T-helper 1 cell treated with Interleukin-12 subunit alpha and Interleukin-12 subunit beta and Interleukin-4 antibody, amounts not matched to agents 30 ng/mL and 1 ng/mL, for 36 hours (primary cell): ENCODE measurements around the gene RPS6KL1. TPM values are rescaled to one million over a fixed set of nuclear protein-coding genes. Genes with fewer than 3 reads are reported as not detected.

ENCODE experiments used
- intact Hi-C: fragments of 100-400 bp; cut with micrococcal nuclease; formaldehyde crosslinking; loops from one replicate; pipeline ENCODE4 v1.15.1; 2024
- total RNA-seq: library from RNA; stranded (reverse); gene quantifications from 2 replicates; pipeline ENCODE4 v1.2.3, GENCODE V29; 2022

RPS6KL1 gene
- total RNA-seq, 1 donor from 2014 or later: 5.9 TPM

DNA sequence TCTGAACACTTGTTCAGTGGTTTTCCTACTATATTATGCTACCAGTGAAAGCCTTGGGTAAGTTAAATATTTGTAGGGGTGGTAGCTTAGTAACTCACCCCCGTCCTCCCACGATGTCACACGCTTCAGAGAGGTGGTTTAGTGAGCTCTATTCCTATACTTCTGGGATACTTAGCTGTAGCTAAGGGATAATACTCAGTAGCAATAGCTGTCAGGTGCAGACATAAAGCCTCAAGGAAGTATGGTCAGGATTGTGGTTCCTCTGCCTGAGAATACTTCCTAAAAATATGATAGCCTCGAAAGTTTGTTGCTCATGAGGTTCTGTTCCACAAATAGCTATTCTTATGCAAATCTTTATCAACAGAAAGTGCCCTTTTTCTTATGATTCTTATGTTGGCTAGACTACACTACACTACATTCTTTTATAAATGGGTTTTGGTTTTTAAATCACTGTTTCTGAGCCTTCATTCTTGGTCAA lies 29.4 kb downstream of the RPS6KL1 start:
- intact Hi-C loops: no loop called here

GRCh38 chr14:74892745-74893144 lies 30.3 kb downstream of the RPS6KL1 start:
- intact Hi-C loops: no loop called here

DNA sequence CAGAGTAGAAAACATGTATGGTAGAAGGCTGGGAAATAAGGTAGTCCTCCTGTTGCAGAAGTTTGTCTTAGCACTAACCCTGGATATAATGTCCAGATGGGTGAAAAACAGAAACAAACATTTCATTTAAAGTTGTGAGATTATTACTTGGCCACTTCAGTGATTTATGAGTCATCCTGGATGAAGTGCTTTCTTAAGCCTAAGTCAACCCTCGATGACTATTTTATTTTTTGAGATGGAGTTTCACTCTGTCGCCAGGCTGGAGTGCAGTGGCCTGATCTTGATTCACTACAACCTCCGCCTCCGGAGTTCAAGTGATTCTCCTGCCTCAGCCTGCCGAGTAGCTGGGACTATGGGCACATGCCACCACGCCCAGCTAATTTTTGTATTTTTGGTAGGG lies 31.2 kb downstream of the RPS6KL1 start:
- intact Hi-C loops: no loop called here

- intact Hi-C loops: no loop called here
Measured at GRCh38 chr14:74890262-74890661, 32.8 kb downstream of the RPS6KL1 start.

DNA sequence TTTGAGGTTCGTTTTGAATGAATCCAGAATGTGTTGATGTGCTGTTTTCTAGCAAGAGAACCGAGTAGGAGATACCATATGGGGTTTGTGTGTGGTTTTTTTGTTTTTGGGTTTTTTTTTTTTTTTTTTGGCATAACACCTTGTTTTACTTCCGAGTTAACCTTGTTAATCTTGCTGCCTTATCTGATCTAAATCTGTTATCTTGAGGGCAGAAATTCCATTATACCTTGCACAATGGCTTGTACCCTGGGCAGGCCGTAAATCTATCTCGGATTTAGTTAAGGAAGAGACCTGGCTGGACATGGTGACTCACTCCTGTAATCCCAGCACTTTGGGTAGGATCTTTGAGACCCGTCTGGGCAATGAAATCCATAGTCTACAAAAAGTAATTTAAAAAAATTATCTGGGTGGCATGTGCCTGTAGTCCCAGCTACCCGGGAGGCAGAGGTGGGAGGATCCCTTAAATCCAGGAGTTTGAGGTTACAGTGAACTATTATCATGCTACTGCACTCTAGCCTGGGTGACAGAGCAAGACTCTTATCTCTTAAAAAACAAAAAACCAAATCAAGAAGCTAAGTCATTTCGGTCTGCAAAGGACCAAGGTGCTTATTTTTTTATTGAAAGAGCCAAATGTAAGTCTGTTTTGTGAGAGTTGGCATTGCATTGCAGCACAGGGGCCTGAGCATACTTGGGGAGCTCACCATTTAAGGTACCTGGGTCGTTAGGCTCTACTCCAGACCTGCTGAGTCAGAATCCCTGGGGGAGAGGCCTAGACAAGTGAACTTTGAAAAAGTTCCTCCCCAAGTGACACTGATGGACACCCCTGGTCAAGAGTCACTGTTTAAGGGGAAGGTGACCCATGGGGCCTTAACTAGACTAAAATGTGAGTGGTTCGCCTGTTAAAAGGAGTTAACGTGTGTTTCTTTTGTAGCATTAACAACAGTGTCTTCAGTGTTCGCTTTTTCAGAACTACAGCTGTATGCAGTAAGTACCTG lies 34.6 kb downstream of the RPS6KL1 start:
- intact Hi-C loops: no loop called here

GRCh38 chr14:74886001-74886400 lies 37.1 kb downstream of the RPS6KL1 start:
- intact Hi-C loops: no loop called here

DNA sequence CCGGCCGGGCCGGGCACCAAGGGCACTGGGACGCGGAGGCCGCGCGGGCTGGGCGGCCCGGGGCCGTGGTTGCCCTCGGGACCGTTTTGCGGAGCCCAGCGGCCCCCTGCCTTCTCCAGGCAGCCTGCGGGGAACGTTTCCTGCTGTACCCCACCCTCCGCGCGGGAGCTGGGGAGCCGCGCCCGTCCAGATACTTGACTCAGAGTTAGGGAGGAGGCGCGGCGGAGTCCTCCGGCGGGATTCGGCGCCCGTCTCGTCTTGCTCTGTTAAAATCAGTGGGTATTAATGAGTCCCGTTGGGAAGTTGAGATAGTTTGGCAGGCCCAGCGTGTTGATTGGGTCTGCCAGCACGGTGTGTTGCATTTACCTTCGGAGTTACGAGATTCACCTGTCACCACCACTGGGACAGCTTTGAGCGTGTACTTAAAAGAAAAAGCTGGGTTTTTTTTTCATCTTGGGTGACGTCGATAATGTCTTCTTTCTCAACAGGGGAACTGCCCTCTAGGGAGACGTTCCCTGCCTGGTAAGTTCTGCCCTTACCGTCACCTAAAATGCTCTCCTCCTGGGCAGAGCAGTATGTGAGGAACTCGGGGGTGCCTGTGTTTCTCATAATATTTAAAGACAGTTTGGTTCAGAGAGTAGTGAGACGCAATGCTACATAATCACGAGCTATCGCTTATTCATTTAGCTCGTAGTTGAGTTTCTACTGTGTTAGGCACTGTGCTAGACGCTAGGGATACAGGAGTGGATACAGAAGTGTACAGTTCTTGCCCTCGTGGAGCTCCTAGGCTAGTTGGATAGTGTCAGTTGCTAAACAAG lies 40.7 kb downstream of the RPS6KL1 start:
- intact Hi-C loops: loop anchor here (1.0 to 5.0 kb wide), 7 partner anchors 21 to 865 kb away; partner anchors contain the start of genes ABCD4, ACYP1, BBOF1 and EIF2B2

GRCh38 chr14:74881431-74882102 lies 41.5 kb downstream of the RPS6KL1 start, which contains the start of gene DLST:
Gene DLST (plus strand): TSS chr14:74881916. CDS start chr14:74881954, 38 bp downstream.
- intact Hi-C loops: loop anchor here (1.0 to 5.0 kb wide), 14 partner anchors 14 to 864 kb away; partner anchors contain the start of genes ABCD4, ACYP1, AREL1 and BBOF1

DNA sequence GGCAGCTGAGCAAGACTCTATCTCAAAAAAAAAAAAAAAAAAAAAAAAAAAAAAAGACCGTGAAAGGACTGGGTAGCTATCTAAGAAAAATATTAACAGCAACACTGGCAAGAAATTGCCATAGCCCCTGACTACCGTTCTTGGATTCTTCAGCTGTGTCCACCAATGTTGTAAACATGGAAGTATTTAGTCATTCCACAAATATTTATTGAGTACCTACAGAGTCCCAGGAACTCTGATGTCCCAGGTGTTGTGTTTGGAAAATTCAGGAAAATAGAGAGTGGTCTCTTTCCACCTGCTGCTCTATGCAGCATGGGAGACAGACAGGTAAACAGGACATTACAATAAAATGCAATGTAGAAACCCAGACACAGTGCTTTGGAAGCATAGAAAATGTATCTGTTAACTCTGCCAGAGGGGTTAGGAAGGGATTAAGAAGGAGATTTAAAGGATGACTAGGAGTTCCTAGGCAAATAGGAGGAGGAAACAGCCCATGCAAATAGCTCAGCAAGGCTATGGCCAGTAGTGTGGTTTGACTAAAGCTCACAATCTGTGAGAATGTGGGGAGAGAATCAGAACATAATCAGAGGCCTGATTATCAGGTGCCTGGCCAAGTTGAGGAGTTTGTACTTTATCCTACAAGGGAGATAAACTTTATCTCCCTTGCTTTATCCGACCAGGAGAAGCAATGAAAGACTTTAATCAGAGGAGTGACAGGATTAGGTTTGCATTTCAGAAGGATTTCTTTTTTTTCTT lies 43.5 kb downstream of the RPS6KL1 start:
- intact Hi-C loops: loop anchor here (2.0 to 5.0 kb wide), 4 partner anchors 183 to 862 kb away; partner anchors contain the start of genes ACYP1, BBOF1, ENTPD5 and ERG28

GRCh38 chr14:74875941-74876913 lies 46.8 kb downstream of the RPS6KL1 start, which contains the start of gene PROX2:
Gene PROX2 (minus strand): TSS chr14:74876145. CDS start chr14:74863834, 12,311 bp downstream.
- intact Hi-C loops: no loop called here

- intact Hi-C loops: no loop called here
Measured at GRCh38 chr14:74875204-74875603, 47.9 kb downstream of the RPS6KL1 start.

- intact Hi-C loops: no loop called here
Measured at GRCh38 chr14:74871819-74872218, 51.2 kb downstream of the RPS6KL1 start.

- intact Hi-C loops: no loop called here
Measured at GRCh38 chr14:74868739-74869138, 54.3 kb downstream of the RPS6KL1 start.

DNA sequence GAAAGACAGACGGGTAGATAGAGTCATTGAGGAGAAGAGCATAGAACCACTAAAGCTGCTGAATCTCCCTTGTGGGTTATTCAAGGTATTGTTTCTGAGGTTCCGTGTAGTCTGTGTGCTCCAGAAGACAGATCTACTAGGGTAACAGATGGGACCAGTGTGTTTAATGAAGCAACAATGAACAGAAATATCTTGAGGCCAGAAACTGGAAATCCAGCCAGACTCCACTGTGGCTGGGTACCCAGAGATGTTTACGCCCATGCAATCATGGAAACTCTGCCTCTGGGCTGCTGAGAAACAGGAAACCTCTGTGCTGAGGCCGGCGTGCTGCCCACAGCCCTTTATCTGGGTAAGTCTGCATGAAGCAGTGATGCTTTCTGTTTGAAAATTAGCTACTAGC lies 55.4 kb downstream of the RPS6KL1 start:
- intact Hi-C loops: loop anchor here (1.0 kb wide), 2 partner anchors 14 to 26 kb away; partner anchors contain the start of gene DLST

GRCh38 chr14:74866708-74867389 lies 56.2 kb downstream of the RPS6KL1 start:
- intact Hi-C loops: loop anchor here (1.0 kb wide), 2 partner anchors 14 to 26 kb away; partner anchors contain the start of gene DLST

DNA sequence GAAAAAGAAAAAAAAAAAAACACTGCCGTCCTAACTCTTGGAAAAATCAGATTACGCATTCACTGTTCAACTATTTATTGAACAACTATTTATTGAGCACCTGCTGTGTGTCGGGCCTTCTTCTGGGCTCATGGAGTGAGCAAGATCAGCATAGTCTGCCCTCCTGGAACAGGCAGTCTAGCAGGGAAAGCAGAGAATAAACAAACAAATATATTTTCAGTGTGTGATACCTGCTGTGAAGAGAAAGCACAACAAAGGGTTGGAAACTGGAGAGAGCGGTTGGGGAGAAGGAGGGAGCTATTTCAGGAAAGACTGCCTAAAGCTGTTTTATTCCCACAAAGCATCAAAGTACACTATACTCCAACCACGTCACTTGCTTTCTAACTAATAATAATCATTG lies 57.9 kb downstream of the RPS6KL1 start:
- intact Hi-C loops: no loop called here

- intact Hi-C loops: no loop called here
Measured at GRCh38 chr14:74864198-74864597, 58.9 kb downstream of the RPS6KL1 start.

DNA sequence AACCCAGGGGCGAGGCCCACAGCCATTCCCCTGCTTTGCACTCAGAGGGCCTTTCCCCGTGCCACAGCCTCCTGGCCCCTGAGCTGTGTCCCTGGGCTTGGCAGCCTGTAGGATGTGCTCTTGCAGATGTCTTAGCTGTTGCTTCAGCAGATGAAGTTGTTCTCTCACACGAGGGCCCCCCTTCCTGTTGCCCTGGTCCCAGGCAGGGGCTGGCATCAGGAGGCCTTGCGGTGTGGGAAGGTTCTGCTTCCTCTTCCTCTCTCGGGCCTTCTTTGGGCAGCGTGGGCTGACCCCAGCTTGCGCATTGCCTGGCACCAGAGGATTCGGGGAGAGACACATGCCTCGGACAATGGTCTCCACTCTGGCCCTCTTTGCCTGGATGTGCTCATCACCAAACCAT lies 59.8 kb downstream of the RPS6KL1 start:
- intact Hi-C loops: no loop called here
